Activated CD4-positive, alpha-beta T cell treated with anti-CD3 and anti-CD28 coated beads, Interleukin-2, Interleukin-4, amounts not matched to agents 100 ng/mL and 50 ng/mL, durations not matched to agents 16 hours and 8 hours (primary cell): ENCODE measurements around the gene ABCC4.

ENCODE experiments used
- DNase-seq: peaks from one replicate; pipeline ENCODE4 v3.0.0-alpha.2; 2020; ENCODE audit warnings: low spot score

The ABCC4 gene

GRCh38 chr13:95155504-95155903 is 145.7 kb downstream of the ABCC4 start:
- DNase-seq = no peak

DNA sequence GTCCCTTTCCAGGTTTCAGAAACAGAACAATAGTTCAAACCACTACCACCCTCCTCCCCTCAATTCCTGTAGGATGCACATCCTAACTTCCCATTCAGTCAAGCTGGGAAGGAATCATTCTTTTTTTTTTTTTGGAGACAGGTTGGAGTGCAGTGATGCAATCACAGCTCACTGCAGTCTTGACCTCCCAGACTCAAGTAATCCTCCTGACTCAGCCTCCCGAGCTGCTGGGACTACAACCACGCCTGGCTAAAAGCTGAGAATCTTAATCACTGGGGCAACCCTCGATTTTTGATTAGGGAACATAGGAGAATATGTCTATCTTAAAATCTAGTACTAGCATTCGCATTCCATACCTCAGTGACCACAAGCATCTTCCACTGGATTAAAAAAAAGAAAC is 146.2 kb downstream of the ABCC4 start:
- no peak for DNase-seq

GRCh38 chr13:95154413-95154886 is 146.8 kb downstream of the ABCC4 start:
- no peak for DNase-seq

DNA sequence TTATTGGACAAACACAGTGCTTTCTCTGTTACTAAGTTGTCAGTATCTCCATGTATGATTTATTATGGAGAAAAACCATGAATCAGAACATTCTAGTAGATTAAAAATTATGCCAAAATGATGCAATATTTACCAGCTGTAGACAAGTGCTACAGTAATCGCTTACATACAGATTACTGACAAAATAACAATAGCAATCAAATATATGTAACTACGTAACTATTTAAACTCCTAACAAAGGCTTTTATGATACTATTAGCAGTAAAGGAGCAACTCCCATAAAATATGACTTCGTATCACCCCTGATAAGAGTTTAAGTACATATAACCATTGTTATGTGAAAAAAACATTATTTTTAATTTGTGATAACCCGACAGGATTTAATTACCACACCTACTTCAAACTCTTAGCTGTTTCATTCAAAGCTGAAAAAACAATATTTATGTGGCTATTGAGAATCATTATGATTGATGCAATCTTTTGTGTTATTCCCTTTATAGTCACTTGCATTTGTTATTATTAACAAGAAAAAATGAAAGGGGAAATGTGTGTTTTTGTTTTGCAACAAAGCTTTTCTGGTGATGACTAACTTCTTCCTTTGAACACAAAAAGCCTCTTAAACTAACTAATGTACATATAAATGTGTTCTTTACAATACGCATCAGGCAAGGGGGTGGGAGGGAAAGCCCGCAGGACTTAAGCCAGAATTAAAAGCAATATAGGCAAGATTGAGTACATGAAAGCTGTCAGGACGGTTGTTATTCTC is 147.4 kb downstream of the ABCC4 start:
- DNase-seq = no peak

DNA sequence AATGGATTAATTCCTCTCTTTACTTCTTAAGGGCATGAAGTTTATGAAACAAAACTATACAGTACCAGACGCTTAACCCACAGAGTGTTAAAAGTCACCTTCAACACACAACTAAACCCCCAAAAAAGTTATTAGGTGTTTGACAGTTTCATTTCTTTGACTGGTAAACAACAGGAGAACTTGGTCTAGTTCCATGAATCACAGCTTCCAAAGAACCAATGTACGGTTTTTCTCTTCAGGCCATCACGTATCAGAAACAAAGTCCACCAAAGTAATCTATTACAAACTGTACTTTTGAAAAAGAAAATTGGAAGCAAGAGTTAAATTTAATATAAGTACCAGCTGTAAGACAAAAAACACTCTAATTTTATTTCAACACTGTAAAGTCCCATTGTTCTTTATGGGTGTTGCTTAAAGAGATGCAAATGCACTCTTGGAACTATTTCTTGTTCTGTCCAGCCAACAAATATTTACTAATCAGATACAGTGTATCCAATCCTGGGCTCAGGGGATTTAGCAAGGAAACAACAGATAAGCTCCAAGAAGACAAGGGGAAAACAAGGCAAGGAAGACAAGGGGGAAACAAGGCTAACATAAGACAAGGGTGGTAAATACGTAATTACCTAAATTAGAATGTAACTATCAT is 149.2 kb downstream of the ABCC4 start:
- DNase-seq = no peak

DNA sequence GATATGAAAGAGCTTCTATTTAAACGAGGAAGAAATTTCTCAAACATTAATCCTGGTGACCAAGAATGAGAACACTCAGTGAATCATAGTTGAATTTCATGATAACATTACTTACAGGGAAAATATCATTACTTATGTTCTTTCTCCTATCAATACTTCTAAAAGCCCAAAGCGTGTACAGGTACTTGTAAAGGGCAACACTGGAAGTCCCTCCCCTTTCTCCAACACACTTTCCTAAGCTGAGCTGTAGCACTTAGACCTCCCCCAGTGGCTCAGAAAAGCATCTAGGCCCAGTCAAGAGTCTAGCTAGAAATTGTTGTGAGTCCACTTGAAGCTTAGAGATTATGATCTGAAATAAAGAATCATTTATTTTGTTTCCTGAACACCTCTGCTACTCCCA is 150.7 kb downstream of the ABCC4 start:
- peak; percentile 9 for DNase-seq

DNA sequence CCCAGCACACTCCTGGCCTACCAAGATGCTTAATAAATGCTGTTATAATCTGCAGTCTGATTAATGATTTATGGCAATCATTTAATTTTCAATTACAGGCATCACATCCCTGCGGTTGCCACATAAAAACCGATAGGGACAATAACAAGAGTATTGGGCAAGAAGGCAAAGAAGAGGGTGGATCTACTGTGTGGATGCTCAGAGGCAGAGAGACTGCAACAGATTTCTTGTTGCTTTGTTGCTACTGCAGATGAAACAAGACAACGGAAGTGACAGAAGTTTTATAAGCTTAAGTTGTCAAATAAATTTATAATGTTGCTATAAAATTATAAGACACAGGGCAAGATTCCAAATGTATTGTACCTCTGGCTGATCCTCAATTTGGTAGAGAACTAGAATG is 154.8 kb downstream of the ABCC4 start:
- DNase-seq = no peak

DNA sequence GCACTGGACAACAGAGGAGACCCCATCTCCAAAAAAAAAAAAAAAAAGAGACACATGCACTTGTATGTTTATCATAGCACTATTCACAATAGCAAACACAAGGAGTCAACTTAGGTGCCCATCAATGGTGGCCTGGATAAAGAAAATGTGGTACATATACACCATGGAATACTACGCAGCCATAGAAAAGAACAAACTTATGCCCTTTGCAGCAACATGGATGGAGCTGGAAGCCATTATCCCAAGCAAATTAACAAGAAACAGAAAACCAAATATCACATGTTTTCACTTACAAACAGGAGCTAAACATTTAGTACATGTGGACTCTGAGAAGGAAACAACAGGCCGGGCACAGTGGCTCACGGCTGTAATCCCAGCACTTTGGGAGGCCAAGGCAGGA is 155.7 kb downstream of the ABCC4 start:
- no peak for DNase-seq

- no peak for DNase-seq
Observed at GRCh38 chr13:95140502-95140901, 160.7 kb downstream of the ABCC4 start.

GRCh38 chr13:95138876-95139585 is 162.2 kb downstream of the ABCC4 start:
- no peak for DNase-seq

DNA sequence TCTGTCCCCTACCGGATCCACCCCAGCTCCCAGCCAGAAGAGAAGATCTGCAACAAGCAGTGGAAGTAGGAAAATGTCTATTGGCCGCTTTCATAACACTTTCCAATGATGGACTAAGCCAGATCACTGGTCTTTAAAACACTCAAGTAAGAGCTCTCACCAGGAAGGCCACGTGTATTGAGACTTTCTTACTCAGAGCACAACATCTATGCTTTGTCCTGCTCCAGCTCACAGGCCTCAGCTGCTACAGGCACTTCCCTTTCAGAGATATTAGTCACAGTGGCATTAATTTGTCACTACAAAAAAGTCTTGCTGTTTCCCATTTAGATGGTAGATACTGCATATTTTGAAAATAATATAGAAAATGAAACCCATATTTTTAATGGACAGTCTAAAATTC is 164.2 kb downstream of the ABCC4 start:
- peak; percentile 53 for DNase-seq

GRCh38 chr13:95136638-95137037 is 164.6 kb downstream of the ABCC4 start:
- DNase-seq = no peak

DNA sequence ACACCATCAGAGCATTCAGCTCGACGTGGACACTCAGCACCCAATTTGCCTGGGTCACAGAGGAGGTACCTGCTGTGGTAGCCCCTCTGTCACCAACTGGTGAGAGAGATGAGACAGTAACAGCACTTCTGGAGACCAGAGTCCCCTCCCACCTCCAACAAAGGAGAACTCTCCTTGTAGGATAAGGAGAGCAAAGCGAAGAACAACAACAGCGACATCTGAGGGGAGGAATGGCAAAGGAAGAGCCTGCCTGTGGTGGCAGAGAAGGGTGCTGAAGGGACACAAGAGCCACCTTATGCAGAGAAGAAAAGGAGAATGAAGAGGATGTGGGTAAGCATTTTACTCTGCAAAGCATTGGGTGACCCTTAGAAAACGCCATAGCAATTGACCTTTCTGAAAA is 167.8 kb downstream of the ABCC4 start:
- no peak for DNase-seq

DNA sequence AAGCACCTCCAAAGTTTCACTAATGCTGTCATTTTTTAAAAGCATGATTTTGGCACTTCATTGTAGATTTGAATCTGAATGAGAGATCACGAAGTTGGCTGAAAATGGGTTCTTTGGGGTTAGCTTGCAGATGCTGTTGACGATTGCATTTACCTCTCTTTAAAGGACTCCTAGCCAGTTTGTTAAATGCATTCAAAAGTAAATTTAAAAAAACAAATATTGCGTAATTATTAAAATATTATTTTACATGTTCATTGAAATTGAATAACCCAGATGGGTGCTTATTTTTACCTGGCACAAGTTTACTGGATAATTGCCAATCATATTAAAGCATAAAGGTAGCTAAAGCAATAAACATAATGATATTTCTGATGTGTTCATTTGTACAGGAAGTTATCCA is 172.2 kb downstream of the ABCC4 start:
- no peak for DNase-seq

DNA sequence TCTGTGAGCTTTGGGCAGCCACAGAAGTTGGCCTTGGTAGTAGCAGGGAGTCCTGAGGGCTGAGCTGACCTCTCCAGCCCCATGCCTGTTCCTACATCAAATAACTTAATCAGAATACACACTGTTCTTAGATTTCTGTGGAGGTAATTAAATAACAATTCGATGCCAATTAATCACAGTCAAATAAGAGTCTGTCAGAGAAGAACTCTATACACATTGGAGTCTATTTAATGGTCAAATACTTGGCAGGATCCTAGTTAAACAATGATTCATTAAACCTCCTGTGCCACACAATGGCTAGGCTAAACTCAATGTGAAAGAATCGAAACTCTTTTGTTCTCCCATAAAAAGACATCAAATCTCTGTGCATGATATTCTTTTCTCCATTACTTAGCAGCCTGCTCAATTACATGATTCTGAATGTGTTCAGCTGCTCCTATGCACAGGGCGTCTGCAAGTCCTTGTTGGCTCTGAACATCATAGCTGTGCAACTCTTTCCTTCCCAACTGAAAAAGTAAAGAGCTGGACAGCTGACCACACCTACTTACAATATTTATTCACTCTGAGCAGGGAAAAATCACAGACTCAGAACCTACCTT is 173.1 kb downstream of the ABCC4 start:
- DNase-seq = no peak

DNA sequence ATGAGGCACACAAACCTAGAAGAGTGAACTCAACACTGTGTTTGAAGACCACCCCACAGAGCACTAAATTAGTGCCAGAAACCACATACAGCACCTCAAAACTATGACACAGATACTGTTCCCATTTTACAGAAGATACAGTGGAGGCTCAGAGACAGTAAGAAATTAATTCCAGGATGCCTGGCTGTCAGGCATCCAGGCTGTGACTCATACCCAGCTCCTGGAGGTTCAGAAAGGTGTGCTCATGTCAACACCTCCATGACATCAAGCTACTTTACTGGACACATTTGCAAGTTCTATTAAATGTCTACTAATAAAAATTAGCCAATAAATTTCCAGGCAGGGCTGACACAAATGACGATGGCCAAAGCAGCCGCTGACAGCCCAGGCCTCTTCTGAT is 176.3 kb downstream of the ABCC4 start:
- no peak for DNase-seq

DNA sequence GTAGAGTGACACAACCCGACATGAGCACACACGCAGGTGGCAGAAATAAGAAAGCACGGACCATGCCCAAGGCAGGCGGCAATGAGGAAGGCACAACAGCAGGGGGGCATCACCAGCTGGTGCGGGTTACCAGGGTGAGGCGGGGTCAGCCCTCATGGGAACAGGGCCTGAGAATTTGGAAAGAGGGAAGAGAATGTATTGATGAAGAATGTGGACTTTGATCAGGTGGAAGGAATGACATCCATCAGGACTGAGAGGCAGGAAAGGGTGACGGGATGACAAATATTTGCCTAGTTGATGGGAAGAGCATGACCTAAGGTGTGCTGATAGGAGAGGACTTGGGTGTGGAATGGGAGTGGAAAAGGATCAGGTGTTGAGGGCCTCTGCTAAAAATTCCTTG is 177.5 kb downstream of the ABCC4 start:
- no peak for DNase-seq

GRCh38 chr13:95122063-95122462 is 179.2 kb downstream of the ABCC4 start:
- DNase-seq = no peak

- no peak for DNase-seq
Observed at GRCh38 chr13:95121516-95121915, 179.7 kb downstream of the ABCC4 start.

DNA sequence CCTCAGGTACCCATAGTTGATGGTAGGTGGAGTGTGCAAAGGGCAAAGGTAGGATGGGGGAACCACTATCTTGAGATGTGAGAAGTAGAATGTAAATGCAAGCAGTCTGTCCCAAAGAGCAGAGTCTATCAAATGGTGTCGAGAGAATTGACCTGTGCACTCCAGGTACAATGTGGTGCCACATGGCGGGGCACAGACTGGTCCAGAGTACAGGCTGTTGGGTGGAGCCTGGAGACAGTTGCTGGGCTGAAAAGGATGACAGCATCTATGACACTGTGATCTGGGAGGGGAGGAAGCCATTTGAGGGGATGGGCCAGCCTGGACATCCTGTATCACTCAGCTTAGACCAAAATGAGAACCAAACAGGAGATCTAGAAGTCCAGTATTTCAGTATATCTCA is 180.6 kb downstream of the ABCC4 start:
- DNase-seq = no peak

GRCh38 chr13:95118541-95119324 is 182.5 kb downstream of the ABCC4 start:
- DNase-seq = no peak

DNA sequence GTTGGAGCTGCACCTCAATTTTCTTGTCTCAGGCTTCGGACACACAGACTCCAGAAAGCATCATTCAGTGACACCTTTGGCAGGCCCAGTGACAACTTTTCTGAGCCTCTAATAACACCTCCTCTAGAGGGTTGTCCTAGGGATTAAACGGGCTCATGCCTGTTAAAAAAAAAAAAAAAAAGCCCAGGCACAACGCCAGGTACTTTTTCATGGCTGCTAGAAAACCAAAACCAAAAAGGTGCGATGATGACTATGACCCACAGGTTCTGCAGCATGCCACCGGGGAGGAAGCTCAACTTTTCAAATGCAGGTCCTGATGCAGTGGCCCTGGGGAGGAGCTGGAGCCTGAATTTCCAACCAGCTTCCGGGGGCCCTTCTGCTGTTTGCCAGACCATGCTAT is 184.2 kb downstream of the ABCC4 start:
- no peak for DNase-seq
